HepG2 (cell line): Measurements from ENCODE around the gene RRAD. TPM values are rescaled to one million over a fixed set of nuclear protein-coding genes. Genes with fewer than 3 reads are reported as not detected.

Source experiments
- ATF7 ChIP-seq, 2 experiments: fragments of 450-650 bp in 1 of 2; sonication (generic) in 1 of 2; formaldehyde crosslinking in 1 of 2; IDR thresholded peaks; 2 replicates each; pipeline versions ENCODE4 v1.4.0 to v1.6.1; 2016 to 2020; ENCODE audit warnings: antibody characterized with exemption in 1 of 2, mild to moderate bottlenecking in 1 of 2, missing genetic modification reagents in 1 of 2
- DPF2 ChIP-seq: sonication (generic); formaldehyde crosslinking; IDR thresholded peaks from 2 replicates; pipeline ENCODE4 v1.4.0; 2020; ENCODE audit warnings: mild to moderate bottlenecking, low read depth, missing genetic modification reagents, borderline replicate concordance
- FOXM1 ChIP-seq: sonication (generic); formaldehyde crosslinking; IDR thresholded peaks from 2 replicates; pipeline ENCODE4 v1.5.0; 2020; ENCODE audit warnings: missing genetic modification reagents
- GABPA ChIP-seq, 2 experiments: IDR thresholded peaks; 2 replicates each; pipeline ENCODE4 v1.6.1; 2011 to 2016; ENCODE audit warnings: low read depth in 2 of 2, low read length in 1 of 2, missing biosample characterization in 1 of 2, missing genetic modification characterization in 1 of 2
- HMG20A ChIP-seq: IDR thresholded peaks from 2 replicates; pipeline ENCODE4 v1.6.1; 2016; ENCODE audit warnings: borderline replicate concordance
- JUND ChIP-seq: sonication (generic); formaldehyde crosslinking; IDR thresholded peaks from 2 replicates; pipeline ENCODE4 v1.8.0; 2022; ENCODE audit warnings: mild to moderate bottlenecking, missing genetic modification reagents
- KAT8 ChIP-seq: IDR thresholded peaks from 2 replicates; pipeline ENCODE4 v1.6.1; 2016; ENCODE audit warnings: missing genetic modification reagents, missing compliant biosample characterization
- KLF11 ChIP-seq: IDR thresholded peaks from 2 replicates; pipeline ENCODE4 v1.6.1; 2016; ENCODE audit warnings: missing compliant biosample characterization
- MED8 ChIP-seq: sonication (generic); formaldehyde crosslinking; IDR thresholded peaks from 2 replicates; pipeline ENCODE4 v1.8.1; 2023; ENCODE audit warnings: mild to moderate bottlenecking, missing genetic modification reagents; ENCODE audit not compliant: insufficient replicate concordance
- PRMT3 ChIP-seq: sonication (generic); formaldehyde crosslinking; IDR thresholded peaks from 2 replicates; pipeline ENCODE4 v1.8.1; 2022; ENCODE audit warnings: low read depth, mild to moderate bottlenecking, moderate library complexity, missing genetic modification reagents, borderline replicate concordance
- SETDB1 ChIP-seq: sonication (generic); formaldehyde crosslinking; IDR thresholded peaks from 2 replicates; pipeline ENCODE4 v1.5.1; 2020; ENCODE audit warnings: missing genetic modification reagents, mild to moderate bottlenecking, borderline replicate concordance
- SMAD9 ChIP-seq: sonication (generic); formaldehyde crosslinking; IDR thresholded peaks from 2 replicates; pipeline ENCODE4 v1.5.1; 2020; ENCODE audit warnings: mild to moderate bottlenecking, missing genetic modification reagents
- SMARCC2 ChIP-seq: fragments of 450-650 bp; IDR thresholded peaks from 2 replicates; pipeline ENCODE4 v1.6.1; 2017; ENCODE audit warnings: antibody characterized with exemption, mild to moderate bottlenecking
- SNAPC5 ChIP-seq: sonication (generic); formaldehyde crosslinking; IDR thresholded peaks from 2 replicates; pipeline ENCODE4 v1.8.1; 2023; ENCODE audit warnings: mild to moderate bottlenecking, missing genetic modification reagents, borderline replicate concordance
- ZFP91 ChIP-seq: sonication (generic); formaldehyde crosslinking; IDR thresholded peaks from 2 replicates; pipeline ENCODE4 v1.9.0; 2022; ENCODE audit warnings: missing genetic modification reagents, mild to moderate bottlenecking, borderline replicate concordance
- ZNF17 ChIP-seq: sonication (generic); formaldehyde crosslinking; IDR thresholded peaks from 2 replicates; pipeline ENCODE4 v1.5.0; 2020; ENCODE audit warnings: mild to moderate bottlenecking, missing genetic modification reagents
- ZNF232 ChIP-seq: sonication (generic); formaldehyde crosslinking; IDR thresholded peaks from 2 replicates; pipeline ENCODE4 v1.4.0; 2020; ENCODE audit warnings: missing genetic modification reagents, borderline replicate concordance
- ZNF530 ChIP-seq: sonication (generic); formaldehyde crosslinking; IDR thresholded peaks from 2 replicates; pipeline ENCODE4 v1.5.0; 2020; ENCODE audit warnings: low read depth, mild to moderate bottlenecking, missing genetic modification reagents
- ZNF616 ChIP-seq: sonication (generic); formaldehyde crosslinking; IDR thresholded peaks from 2 replicates; pipeline ENCODE4 v1.5.0; 2020; ENCODE audit warnings: low read depth, mild to moderate bottlenecking, missing genetic modification reagents
- polyA plus RNA-seq, 8 experiments: library from polyadenylated mRNA; depleted of rRNA in 3 of 8; stranded (reverse) in 7 of 8; unstranded in 1 of 8; fragments of >200 nt; fragmentation: Illumina TruSeq in 4 of 8; extraction: Trizol in 4 of 8; gene quantifications; 2 replicates each; pipeline versions ENCODE4 v1.2.1 to v1.2.3, GENCODE V29; 2011 to 2016; ENCODE audit warnings: low read depth in 4 of 8, missing spikeins in 1 of 8, mixed read lengths in 1 of 8; ENCODE audit not compliant: insufficient read depth in 1 of 8
- total RNA-seq, 5 experiments: library from RNA; depleted of rRNA; stranded (reverse); fragments of >200 nt; fragmentation: Illumina TruSeq; extraction: Trizol; gene quantifications; 2 replicates each; pipeline ENCODE4 v1.2.3, GENCODE V29; 2016; ENCODE audit warnings: low read depth in 1 of 5
- TF ChIP-seq, protein P1 (sequence below): sonication (generic); formaldehyde crosslinking; IDR thresholded peaks from 2 replicates; pipeline ENCODE4 v1.4.0; 2020; ENCODE audit warnings: missing genetic modification reagents
- TF ChIP-seq, protein P2 (sequence below): IDR thresholded peaks from 2 replicates; pipeline ENCODE4 v1.6.1; 2018; ENCODE audit warnings: missing genetic modification reagents
- TF ChIP-seq, protein P3 (sequence below): fragments of 450-650 bp; IDR thresholded peaks from 2 replicates; pipeline ENCODE4 v1.6.1; 2017; ENCODE audit warnings: mild to moderate bottlenecking

The RRAD gene
- total and polyA plus RNA-seq, 2 of the 13 experiments (the other 11 are each of a cell fraction or from before 2014, with no cell fraction given), result 0.80 to 1.1 TPM

DNA sequence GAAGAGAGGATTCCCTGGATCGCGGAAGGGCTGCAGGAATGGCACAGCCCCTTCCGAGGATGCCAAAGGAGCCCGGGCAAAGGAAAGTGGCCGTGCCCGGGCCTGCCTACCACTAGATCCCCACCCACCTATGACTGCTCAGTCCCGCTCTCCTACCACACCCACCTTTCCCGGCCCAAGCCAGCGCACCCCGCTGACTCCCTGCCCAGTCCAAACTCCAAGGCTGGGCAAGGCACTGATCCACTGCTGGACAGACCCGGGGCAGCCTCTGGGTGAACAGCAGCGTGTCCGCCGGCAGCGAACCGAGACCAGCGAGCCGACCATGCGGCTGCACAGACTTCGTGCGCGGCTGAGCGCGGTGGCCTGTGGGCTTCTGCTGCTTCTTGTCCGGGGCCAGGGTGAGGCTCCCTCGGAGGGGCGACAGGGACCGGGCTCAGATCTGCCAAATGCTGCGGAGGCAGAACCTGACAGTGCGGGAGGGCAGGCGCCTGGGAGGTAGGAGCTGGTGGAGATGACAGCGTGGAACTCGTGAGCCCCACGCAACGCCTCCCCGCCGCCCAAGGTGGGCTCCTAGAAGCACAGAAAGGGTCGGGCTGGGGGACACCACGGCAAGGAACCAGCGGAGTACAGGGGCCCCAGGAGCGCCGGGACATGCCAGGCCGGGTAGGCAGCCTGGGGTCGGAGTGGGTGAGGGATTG lies 10.1 kb upstream of the RRAD start, which contains the start of gene CES2 (continued):
- TF ChIP-seq, protein P1, sequence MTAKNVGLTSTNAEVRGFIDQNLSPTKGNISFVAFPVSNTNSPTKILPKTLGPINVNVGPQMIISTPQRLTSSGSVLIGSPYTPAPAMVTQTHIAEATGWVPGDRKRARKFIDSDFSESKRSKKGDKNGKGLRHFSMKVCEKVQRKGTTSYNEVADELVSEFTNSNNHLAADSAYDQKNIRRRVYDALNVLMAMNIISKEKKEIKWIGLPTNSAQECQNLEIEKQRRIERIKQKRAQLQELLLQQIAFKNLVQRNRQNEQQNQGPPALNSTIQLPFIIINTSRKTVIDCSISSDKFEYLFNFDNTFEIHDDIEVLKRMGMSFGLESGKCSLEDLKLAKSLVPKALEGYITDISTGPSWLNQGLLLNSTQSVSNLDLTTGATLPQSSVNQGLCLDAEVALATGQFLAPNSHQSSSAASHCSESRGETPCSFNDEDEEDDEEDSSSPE, result peak; percentile 64
- TF ChIP-seq ZNF17 (CRISPR knock-in tag), result no peak
- no peak for TF ChIP-seq JUND (CRISPR knock-in tag)
- TF ChIP-seq, protein P2, sequence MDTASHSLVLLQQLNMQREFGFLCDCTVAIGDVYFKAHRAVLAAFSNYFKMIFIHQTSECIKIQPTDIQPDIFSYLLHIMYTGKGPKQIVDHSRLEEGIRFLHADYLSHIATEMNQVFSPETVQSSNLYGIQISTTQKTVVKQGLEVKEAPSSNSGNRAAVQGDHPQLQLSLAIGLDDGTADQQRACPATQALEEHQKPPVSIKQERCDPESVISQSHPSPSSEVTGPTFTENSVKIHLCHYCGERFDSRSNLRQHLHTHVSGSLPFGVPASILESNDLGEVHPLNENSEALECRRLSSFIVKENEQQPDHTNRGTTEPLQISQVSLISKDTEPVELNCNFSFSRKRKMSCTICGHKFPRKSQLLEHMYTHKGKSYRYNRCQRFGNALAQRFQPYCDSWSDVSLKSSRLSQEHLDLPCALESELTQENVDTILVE (CRISPR knock-in tag), result no peak
- no peak for TF ChIP-seq MED8 (CRISPR knock-in tag)
- TF ChIP-seq, protein P3, sequence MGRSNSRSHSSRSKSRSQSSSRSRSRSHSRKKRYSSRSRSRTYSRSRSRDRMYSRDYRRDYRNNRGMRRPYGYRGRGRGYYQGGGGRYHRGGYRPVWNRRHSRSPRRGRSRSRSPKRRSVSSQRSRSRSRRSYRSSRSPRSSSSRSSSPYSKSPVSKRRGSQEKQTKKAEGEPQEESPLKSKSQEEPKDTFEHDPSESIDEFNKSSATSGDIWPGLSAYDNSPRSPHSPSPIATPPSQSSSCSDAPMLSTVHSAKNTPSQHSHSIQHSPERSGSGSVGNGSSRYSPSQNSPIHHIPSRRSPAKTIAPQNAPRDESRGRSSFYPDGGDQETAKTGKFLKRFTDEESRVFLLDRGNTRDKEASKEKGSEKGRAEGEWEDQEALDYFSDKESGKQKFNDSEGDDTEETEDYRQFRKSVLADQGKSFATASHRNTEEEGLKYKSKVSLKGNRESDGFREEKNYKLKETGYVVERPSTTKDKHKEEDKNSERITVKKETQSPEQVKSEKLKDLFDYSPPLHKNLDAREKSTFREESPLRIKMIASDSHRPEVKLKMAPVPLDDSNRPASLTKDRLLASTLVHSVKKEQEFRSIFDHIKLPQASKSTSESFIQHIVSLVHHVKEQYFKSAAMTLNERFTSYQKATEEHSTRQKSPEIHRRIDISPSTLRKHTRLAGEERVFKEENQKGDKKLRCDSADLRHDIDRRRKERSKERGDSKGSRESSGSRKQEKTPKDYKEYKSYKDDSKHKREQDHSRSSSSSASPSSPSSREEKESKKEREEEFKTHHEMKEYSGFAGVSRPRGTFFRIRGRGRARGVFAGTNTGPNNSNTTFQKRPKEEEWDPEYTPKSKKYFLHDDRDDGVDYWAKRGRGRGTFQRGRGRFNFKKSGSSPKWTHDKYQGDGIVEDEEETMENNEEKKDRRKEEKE, result no peak
- no peak for TF ChIP-seq SMARCC2
- TF ChIP-seq FOXM1 (CRISPR knock-in tag), result no peak
- TF ChIP-seq SMAD9 (CRISPR knock-in tag), result no peak
- no peak for TF ChIP-seq KLF11 (CRISPR knock-in tag)
- no peak for TF ChIP-seq HMG20A (CRISPR knock-in tag)
- no peak for TF ChIP-seq ATF7 (IDR thresholded peaks at IDR 0.05)
- TF ChIP-seq ATF7 (CRISPR knock-in tag; IDR thresholded peaks at IDR 0.05), result peak; percentile 13; the same call in 1 of the 2 replicates
- TF ChIP-seq PRMT3 (CRISPR knock-in tag), result no peak; the same call in 1 of the 2 replicates
- TF ChIP-seq ZFP91, result peak; percentile 72
- TF ChIP-seq GABPA (IDR thresholded peaks at IDR 0.05; ENCODE audit: low read depth, low read length), result no peak
- peak; percentile 26; the same call in 1 of the 2 replicates for TF ChIP-seq GABPA (CRISPR knock-in tag; IDR thresholded peaks at IDR 0.05; ENCODE audit: low read depth)
- TF ChIP-seq ZNF616, result no peak
- TF ChIP-seq KAT8 (CRISPR knock-in tag), result peak; percentile 67
- no peak for TF ChIP-seq ZNF530
- TF ChIP-seq SNAPC5, result no peak; the same call in 1 of the 2 replicates
- no peak for TF ChIP-seq SETDB1 (CRISPR knock-in tag)
- TF ChIP-seq DPF2 (CRISPR knock-in tag), result no peak
- TF ChIP-seq ZNF232 (CRISPR knock-in tag), result peak; percentile 29
